ENCODE measurements around the gene XIRP1. TPM values are rescaled to one million over a fixed set of nuclear protein-coding genes. Genes with fewer than 3 reads are reported as not detected.

Gene XIRP1
- total RNA-seq, 1 experiment from 2014 or later, result not detected

- TF ChIP-seq POLR2AphosphoS5 (IDR thresholded peaks at IDR 0.05; ENCODE audit: low read depth, low read length), result no peak
- no peak overlapping the region for H3K27ac ChIP-seq (ENCODE audit: low read depth, low read length)
- no peaks in the 10 kb centered on the region for H3K36me3 ChIP-seq (ENCODE audit: control insufficient read depth in 1 of 2, insufficient read depth in 2 of 2, low read length in 2 of 2)
- H3K9me3 ChIP-seq (ENCODE audit: control insufficient read depth in 1 of 2, insufficient read depth in 1 of 2, low read depth in 1 of 2, low read length in 2 of 2), result no peaks in the 10 kb centered on the region
- peaks cover 35 to 56% of the 10 kb centered on the region in 2 experiments for H3K4me1 ChIP-seq (ENCODE audit: control insufficient read depth in 1 of 2, insufficient read depth in 2 of 2, low read length in 2 of 2)
- H3K27me3 ChIP-seq (ENCODE audit: insufficient read depth, low read length), result no peaks in the 10 kb centered on the region
- H3K9ac ChIP-seq (ENCODE audit: low read length), result no peak overlapping the region
- intact Hi-C loops (cut with micrococcal nuclease), result no loop called here
- POLR2A ChIA-PET, result no interaction called here
- H3K4me2 ChIP-seq (ENCODE audit: low read length), result peak overlapping the region; percentile 92; the same call in 1 of the 2 replicates
- H2AFZ ChIP-seq (ENCODE audit: low read depth, low read length, poor library complexity, severe bottlenecking), result no peak overlapping the region
- DNase-seq (ENCODE audit: low read depth, low spot score) (no peak), ATAC-seq (no peak)
- RAD21 ChIA-PET (ENCODE audit: low non-redundant PET in 1 of 2, low total read pairs in 2 of 2, uncharacterized antibody in 2 of 2, unreplicated experiment in 2 of 2), result no interaction called here
- no peaks in the 10 kb centered on the region for H3K79me2 ChIP-seq (ENCODE audit: insufficient read depth, low read length)
- BruUV-seq (replicated peaks), result no TSS peak
- no peaks in the 10 kb centered on the region for H3K9me2 ChIP-seq (ENCODE audit: insufficient read depth)
- H3K4me3 ChIP-seq (replicated peaks in 1 of 2; ENCODE audit: low read depth in 1 of 2, low read length in 2 of 2), result no peak overlapping the region
- H4K20me1 ChIP-seq (ENCODE audit: insufficient read depth), result no peaks in the 10 kb centered on the region
- CTCF ChIA-PET, result no interaction called here
These were observed 16.2 kb downstream of the XIRP1 start for GRCh38 chr3:39176025-39176714.

GRCh38 chr3:39173318-39174125 is 18.9 kb downstream of the XIRP1 start:
- ATAC-seq (no peak), DNase-seq (ENCODE audit: low read depth, low spot score) (no peak)
- Histone ChIP-seq H3K27me3 (ENCODE audit: insufficient read depth, low read length) (no peaks in the 10 kb centered on the region), H3K9me3 (ENCODE audit: control insufficient read depth in 1 of 2, insufficient read depth in 1 of 2, low read depth in 1 of 2, low read length in 2 of 2) (no peaks in the 10 kb centered on the region), H2AFZ (ENCODE audit: low read depth, low read length, poor library complexity, severe bottlenecking) (no peak overlapping the region), H3K9ac (ENCODE audit: low read length) (no peak overlapping the region), H3K4me3 (replicated peaks in 1 of 2; ENCODE audit: low read depth in 1 of 2, low read length in 2 of 2) (no peak overlapping the region), H3K9me2 (ENCODE audit: insufficient read depth) (no peaks in the 10 kb centered on the region), H3K27ac (ENCODE audit: low read depth, low read length) (no peak overlapping the region), H3K36me3 (ENCODE audit: control insufficient read depth in 1 of 2, insufficient read depth in 2 of 2, low read length in 2 of 2) (no peaks in the 10 kb centered on the region), H4K20me1 (ENCODE audit: insufficient read depth) (no peaks in the 10 kb centered on the region), H3K79me2 (ENCODE audit: insufficient read depth, low read length) (no peaks in the 10 kb centered on the region), H3K4me2 (ENCODE audit: low read length) (no peak overlapping the region), H3K4me1 (ENCODE audit: control insufficient read depth in 1 of 2, insufficient read depth in 2 of 2, low read length in 2 of 2) (peaks cover 13 to 31% of the 10 kb centered on the region in 2 experiments)
- RAD21 ChIA-PET (ENCODE audit: low non-redundant PET in 1 of 2, low total read pairs in 2 of 2, uncharacterized antibody in 2 of 2, unreplicated experiment in 2 of 2), result no interaction called here
- no TSS peak for BruUV-seq (replicated peaks)
- CTCF ChIA-PET, result no interaction called here
- intact Hi-C loops (cut with micrococcal nuclease), result no loop called here
- POLR2A ChIA-PET, result no interaction called here
- no peak for TF ChIP-seq CEBPB (IDR thresholded peaks at IDR 0.05; ENCODE audit: low read depth)
- TF ChIP-seq EZH2phosphoT487 (IDR thresholded peaks at IDR 0.05; ENCODE audit: borderline replicate concordance), result no peak
- TF ChIP-seq SIN3A (IDR thresholded peaks at IDR 0.05; ENCODE audit: low read depth), result no peak
- no peak for TF ChIP-seq SP1 (IDR thresholded peaks at IDR 0.05; ENCODE audit: low read depth)
- TF ChIP-seq EZH2 (IDR thresholded peaks at IDR 0.05), result no peak
- TF ChIP-seq REST (IDR thresholded peaks at IDR 0.05; ENCODE audit: low read depth), result no peak
- no peak for TF ChIP-seq CTCF (IDR thresholded peaks at IDR 0.05 in 2 of 3, conservative IDR thresholded peaks at IDR 0.05 in 1 of 3; ENCODE audit: borderline replicate concordance in 1 of 3, insufficient read depth in 1 of 3, low read depth in 2 of 3, low read length in 2 of 3)
- TF ChIP-seq JUND (IDR thresholded peaks at IDR 0.05), result no peak
- TF ChIP-seq POLR2A (IDR thresholded peaks at IDR 0.05; ENCODE audit: borderline replicate concordance, extremely low read depth, insufficient read depth, insufficient read length), result no peak
- no peak for TF ChIP-seq TCF7L2 (IDR thresholded peaks at IDR 0.05; ENCODE audit: borderline replicate concordance, extremely low read depth, insufficient read depth, insufficient read length)
- TF ChIP-seq YY1 (IDR thresholded peaks at IDR 0.05; ENCODE audit: extremely low read depth, insufficient replicate concordance, low read depth, low read length), result no peak
- no peak for TF ChIP-seq POLR2AphosphoS5 (IDR thresholded peaks at IDR 0.05; ENCODE audit: low read depth, low read length)
- no peak for TF ChIP-seq ZNF274 (IDR thresholded peaks at IDR 0.05; ENCODE audit: low read depth, low read length)

Data from HCT116 (cell line).